ENCODE measurements around the gene LCN6.
"Not testable (repeated sequence)": the region's sequence is repeated elsewhere in the genome, so short reads cannot be mapped to it uniquely, and the experiment has no call there.

The LCN6 gene

DNA sequence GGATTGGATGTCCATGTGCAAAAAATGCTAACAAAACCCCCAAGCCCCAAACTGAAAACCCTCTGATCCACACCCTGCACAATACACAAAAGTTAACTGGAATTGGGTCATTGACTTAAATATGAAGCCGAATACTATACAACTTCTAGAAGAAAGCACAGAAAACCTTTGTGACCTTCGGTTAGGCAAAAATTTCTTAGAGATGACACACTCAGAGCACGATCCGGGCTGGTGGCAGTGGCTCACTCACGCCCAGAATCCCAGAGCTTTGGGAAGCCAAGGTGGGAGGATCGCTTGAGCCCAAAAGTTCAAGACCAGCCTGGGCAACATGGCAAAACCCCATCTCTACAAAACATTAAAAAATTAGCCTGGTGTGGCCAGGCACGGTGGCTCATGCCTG, 37.8 kb downstream of the LCN6 start:
- DNase-seq (ENCODE audit: low read depth): no peak

- DNase-seq (ENCODE audit: low read depth): no peak
These were observed 38.7 kb downstream of the LCN6 start for GRCh38 chr9:136709454-136710109.

DNA sequence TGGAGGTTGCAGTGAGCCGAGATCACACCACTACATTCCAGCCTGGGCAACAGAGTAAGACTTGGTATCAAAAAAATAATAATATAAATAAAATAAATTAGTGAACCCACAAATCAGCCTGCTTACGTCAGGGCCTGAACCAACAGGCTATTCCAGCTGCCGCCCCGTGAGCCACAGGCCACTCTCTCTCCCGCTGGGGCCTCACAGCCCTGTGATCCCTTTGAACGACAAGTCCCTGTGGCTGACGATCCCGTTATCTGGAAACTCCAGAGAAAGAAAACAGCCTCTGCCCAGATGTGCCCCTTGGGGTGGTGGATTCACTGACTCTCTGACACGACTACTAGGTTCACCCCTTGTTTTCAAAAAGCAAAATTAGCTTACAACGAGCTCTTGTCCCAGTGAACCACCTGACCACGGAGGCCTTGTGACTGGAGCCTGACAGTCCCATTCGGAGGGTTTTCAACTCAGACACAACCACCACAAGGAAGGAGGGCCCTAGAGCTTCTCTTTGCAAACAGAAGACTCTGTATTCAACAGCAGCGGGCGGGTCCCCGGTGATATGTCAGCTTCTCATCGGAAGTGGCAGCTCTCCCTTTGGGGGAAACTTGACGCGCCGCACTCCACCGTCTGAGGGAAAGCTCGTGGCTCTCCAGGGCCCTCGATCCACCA, 40.3 kb downstream of the LCN6 start:
- DNase-seq (ENCODE audit: low read depth): no peak

DNA sequence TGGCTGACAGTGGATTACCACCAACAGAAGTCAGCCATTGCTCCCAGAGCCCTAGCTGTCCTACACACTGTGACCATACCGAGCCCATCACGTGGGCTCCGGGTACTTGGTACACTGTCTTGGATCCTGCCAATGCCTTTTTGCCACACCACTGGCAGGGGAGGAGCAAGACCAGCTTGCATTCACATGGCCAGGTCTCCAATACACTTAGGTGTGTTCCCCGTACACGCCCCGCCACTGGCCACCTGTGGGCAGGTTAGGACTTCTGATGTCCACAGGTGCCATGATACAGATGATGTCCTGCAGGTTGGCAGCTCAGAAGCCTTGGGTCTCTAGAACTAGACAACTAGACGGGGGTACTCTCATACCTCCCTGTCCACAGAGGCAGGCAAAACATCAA, 41.3 kb downstream of the LCN6 start:
- no peak for DNase-seq (ENCODE audit: low read depth)

GRCh38 chr9:136705564-136705963, 42.8 kb downstream of the LCN6 start:
- no peak for DNase-seq (ENCODE audit: low read depth)

DNA sequence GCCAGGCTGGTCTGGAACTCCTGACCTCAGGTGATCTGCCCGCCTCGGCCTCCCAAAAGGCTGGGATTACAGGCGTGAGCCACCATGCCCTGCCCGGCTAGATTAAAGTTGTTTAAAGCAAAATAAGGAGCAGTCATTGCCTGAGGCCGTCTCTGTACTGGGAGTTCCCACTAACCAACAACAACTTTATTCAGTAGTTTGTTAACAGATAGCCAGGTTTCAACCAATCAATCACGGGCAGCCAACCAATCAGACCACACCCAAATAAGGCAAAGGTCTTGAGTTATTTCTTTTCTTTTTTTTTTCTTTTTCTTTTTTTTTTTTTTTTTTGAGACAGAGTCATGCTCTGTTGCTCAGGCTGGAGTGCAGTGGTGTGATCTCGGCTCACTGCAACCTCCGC, 43.6 kb downstream of the LCN6 start:
- DNase-seq (ENCODE audit: low read depth): not testable (repeated sequence)

DNA sequence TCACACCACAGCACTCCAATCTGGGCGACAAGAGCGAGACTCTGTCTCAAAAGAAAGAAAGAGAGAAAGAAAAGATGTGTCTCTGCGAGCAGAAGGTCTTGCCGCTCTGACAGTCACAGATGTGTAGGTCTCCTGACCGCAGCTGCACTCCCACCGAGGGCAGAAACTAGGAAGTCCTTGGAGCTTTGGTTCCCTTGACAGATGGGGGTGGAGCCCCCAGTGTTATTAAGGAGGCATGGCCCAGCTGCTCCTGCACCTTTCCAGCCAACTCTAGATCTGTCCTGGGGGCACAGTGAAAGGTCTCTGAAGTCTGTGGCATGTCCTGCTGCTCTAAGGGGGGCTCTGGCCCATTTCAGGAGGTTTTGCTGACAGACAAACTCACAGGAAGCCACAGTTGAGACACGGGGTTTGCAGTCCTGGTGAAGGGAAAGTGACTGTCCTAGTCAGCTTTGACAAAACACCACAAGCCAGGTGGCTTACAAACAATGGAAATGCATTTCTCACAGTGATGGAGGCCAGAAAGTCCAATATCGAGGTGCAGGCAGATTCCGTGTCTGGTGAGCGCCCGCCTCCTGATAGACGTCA, 45.0 kb downstream of the LCN6 start:
- DNase-seq (ENCODE audit: low read depth): no peak

DNA sequence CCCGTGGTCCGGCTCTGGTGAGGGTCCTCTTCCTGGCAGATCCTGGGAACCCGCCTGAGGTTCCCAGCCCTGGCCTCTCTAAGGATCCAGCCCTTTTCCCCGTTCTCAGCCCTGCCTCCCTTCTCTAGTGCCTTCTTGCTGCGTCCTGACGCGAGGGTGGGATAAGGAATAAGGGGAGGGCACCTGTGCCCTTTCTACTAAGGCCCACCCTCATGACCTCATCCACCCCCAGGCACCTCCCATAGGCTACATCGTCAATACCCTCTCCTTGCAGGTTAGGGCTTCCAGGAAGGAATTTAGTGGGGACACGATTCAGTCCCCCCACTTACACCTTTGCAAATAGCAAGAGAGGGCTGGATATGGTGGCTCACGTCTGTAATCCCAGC, 46.7 kb downstream of the LCN6 start:
- DNase-seq (ENCODE audit: low read depth): no peak

GRCh38 chr9:136700959-136701667, 47.2 kb downstream of the LCN6 start:
- peak; percentile 28 for DNase-seq (ENCODE audit: low read depth)

GRCh38 chr9:136700304-136700703, 48.0 kb downstream of the LCN6 start:
- no peak for DNase-seq (ENCODE audit: low read depth)

DNA sequence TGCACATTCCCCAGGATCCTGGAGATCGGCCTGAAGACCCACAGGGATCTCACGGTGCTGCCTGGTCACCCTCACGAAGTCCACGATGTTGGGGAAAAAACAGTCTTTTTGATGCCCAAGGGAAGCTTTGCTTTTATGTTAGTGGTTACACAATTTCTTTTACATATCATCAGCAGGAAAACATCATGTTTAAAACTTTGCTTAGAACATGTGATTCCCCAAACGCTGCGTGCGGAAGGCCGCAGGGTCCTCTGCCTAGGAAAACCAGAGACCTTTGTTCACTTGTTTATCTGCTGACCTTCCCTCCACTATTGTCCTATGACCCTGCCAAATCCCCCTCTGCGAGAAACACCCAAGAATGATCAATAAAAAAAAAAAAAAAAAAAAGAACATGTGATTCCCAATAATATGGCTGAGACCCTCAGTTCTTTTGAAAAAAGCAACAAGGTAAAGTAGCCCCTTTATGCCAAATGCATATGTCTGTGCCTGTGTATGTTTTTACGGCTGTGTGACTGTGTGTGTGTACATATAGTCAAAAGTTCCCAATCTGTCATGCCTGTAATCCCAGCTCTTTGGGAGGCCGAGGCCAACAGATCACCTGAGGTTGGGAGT, 49.6 kb downstream of the LCN6 start:
- DNase-seq (ENCODE audit: low read depth): no peak

- no peak for DNase-seq (ENCODE audit: low read depth)
These were observed 50.4 kb downstream of the LCN6 start for GRCh38 chr9:136697821-136698526.

DNA sequence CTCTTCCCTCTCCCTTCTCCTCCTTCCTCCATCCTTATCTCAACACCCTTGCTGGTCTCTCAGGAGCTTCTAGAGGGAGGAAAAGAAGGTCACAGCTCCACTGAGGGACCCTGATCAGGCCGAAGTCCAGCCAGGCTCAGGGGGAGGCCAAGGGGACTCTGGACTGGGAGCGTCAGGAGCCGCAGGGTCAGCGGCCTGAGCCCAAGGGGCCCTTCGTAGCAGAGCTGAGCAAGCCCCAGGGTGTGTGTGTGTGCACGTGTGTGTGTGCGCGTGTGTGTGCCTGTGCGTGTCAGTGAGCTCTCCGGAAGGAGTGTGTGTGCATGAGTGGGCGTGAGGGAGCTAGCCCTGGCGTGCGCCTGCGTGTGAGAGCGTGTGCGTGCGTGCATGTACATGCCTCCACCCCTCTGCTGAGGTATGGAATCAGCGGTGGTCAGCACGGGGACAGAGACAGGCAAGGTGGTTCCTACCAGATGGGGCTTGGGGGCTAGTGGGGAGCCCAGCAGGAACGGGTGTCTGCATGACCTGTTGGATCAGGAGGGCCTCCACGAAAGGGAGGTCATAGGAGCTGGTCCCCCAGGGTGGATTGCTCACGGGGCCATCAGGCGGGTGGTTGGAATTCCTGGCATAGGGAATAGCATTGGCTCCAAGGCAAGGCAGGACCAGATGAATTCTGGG, 51.0 kb downstream of the LCN6 start:
- no peak for DNase-seq (ENCODE audit: low read depth)

DNA sequence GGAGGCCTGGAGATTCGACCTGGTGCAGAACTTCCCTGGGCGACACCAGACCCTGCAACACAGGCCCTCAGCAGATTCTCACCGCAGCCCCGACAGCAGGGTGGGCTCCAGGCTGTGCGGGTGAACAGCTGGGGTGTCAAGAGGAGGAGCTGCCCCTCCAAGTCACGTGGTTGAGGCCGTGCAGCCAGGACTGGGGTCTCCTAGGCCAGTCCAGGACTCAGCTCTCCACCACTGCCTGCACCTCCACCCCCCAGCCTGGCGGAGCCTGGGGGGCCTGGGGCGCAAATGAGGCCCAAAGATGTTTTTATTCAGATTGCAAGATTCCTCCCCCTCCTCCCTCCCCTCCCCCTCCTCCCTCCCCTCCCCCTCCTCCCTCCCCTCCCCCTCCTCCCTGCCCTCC, 51.8 kb downstream of the LCN6 start:
- no peak for DNase-seq (ENCODE audit: low read depth)

DNA sequence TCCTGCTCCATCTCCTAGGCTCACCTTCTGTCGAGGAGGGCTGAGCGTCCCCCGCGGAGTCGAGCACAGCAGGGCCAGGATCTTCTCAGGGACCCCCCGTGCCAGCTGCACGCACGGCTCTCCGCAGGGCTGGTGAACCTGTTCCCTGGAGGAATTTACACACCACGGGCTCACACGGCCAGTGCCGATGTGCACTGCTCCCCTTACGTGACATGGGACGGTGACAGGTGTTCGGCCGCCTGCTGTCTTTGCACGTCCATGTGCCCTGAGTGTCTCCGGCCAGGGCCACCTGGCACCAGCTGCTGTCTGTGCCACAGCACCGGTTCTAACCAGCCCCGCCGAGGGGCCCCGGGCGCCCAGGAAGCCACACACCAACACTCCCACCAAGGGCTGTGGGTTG, 52.4 kb downstream of the LCN6 start:
- no peak for DNase-seq (ENCODE audit: low read depth)

DNA sequence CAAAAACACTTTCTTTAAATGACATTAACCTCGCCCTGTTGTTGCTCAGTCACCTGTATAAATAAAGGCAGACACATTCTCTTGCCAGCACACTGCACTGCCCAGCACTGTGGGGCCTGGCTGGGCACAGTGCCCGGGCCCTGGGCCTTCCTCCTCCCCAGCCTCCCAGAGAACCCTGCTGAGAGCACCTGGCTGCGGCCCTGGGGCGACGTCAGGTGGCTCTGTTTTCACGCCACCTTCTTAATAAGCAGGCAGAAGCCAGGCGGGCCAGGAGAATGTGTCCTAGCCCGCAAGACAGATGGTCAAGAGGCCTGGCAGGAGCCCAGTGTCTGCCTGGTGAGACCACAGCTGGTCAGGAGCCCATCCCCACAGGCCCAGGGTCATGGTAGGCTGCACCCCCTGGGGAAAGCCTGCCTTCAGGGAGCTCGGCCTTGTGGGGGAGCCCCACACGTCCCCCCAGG, 52.9 kb downstream of the LCN6 start:
- no peak for DNase-seq (ENCODE audit: low read depth)

DNA sequence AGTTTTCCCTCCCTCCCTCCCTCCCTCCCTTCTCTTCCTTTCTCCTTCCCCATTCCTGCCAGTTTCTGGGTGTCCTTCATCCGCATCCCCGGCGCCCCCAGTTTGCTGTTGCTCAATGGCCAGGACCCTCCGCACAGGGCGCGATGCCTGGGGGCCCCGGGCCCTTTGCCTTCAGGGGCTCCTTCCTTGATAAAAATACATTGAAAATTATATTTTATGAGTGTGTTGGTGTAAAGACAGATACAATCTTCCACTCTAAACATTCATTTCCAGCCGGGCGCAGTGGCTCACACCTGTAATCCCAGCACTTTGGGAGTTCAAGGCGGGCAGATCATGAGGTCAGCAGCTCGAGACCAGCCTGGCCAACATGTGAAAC, 53.5 kb downstream of the LCN6 start:
- no peak for DNase-seq (ENCODE audit: low read depth)

GRCh38 chr9:136694163-136694871, 54.0 kb downstream of the LCN6 start:
- DNase-seq (ENCODE audit: low read depth): no peak
